Sigmoid colon (tissue), 7 donors: ENCODE measurements around the gene POC5. TPM values are rescaled to one million over a fixed set of nuclear protein-coding genes. Genes with fewer than 3 reads are reported as not detected.

Experiments
- DNase-seq: peaks from one replicate; pipeline ENCODE4 v3.0.0-alpha.2; 2019
- H3K27ac ChIP-seq, 4 donors: fragments of 200-600 bp; sonication (generic); one replicate each; pipeline ENCODE4 v1.5.1; 2016 to 2019; ENCODE audit warnings: mild to moderate bottlenecking in 1 of 4
- H3K27me3 ChIP-seq, 3 donors: fragments of 200-600 bp; sonication (generic); one replicate each; pipeline ENCODE4 v1.5.1; 2019; ENCODE audit warnings: mild to moderate bottlenecking in 1 of 3
- H3K36me3 ChIP-seq, 4 donors: fragments of 200-600 bp; sonication (generic); one replicate each; pipeline ENCODE4 v1.5.1; 2016 to 2019
- H3K4me1 ChIP-seq, 4 donors: fragments of 200-600 bp; sonication (generic); one replicate each; pipeline ENCODE4 v1.5.1; 2017 to 2019
- H3K4me3 ChIP-seq, 4 donors: fragments of 200-600 bp; sonication (generic); one replicate each; pipeline ENCODE4 v1.5.1; 2017 to 2019; ENCODE audit warnings: mild to moderate bottlenecking in 2 of 4, moderate library complexity in 1 of 4
- H3K9me3 ChIP-seq, 4 donors: fragments of 200-600 bp in 3 of 4; sonication (generic) in 3 of 4; one replicate each; pipeline versions ENCODE4 v1.5.1 to v1.6.1; 2013 to 2019
- EP300 ChIP-seq, 4 donors: sonication (generic); formaldehyde crosslinking; IDR thresholded peaks; one replicate each; pipeline ENCODE4 v1.6.1; 2017; ENCODE audit warnings: antibody characterized with exemption in 4 of 4
- POLR2A ChIP-seq, 2 donors: fragments of 450-650 bp; IDR thresholded peaks; one replicate each; pipeline ENCODE4 v1.6.1; 2016; ENCODE audit warnings: antibody characterized with exemption in 2 of 2, mild to moderate bottlenecking in 2 of 2, moderate library complexity in 2 of 2
- POLR2AphosphoS5 ChIP-seq, 4 donors: sonication (generic); formaldehyde crosslinking; IDR thresholded peaks; one replicate each; pipeline ENCODE4 v1.6.1; 2017; ENCODE audit warnings: antibody characterized with exemption in 4 of 4
- WGBS, 2 donors: extraction: QIAGEN DNeasy Blood & Tissue Kit; methylation state at CpG; one replicate each; pipeline ENCODE4 v1.1.7; 2013; 5-methylcytosine and 5-hydroxymethylcytosine counted together
- intact Hi-C: fragments of 100-400 bp; cut with DNase I; formaldehyde crosslinking; loops from one replicate; pipeline ENCODE4 v1.15.1; 2023
- polyA plus RNA-seq, 3 donors: library from polyadenylated mRNA; stranded (reverse); fragments of 200-250 nt; gene quantifications; one replicate each; pipeline ENCODE4 v1.2.3, GENCODE V29; 2013
- total RNA-seq, 4 donors: library from RNA; depleted of rRNA; stranded (reverse); fragments of >200 nt; gene quantifications; one replicate each; pipeline ENCODE4 v1.1.0, GENCODE V29; 2016
- TF ChIP-seq, protein P1 (sequence below), 4 experiments: fragments of 450-650 bp in 3 of 4; fragments of 200-600 bp in 1 of 4; IDR thresholded peaks; one replicate each; pipeline ENCODE4 v1.5.1; 2016 to 2019; ENCODE audit warnings: antibody characterized with exemption in 4 of 4, mild to moderate bottlenecking in 3 of 4, moderate library complexity in 2 of 4
- donor health status: healthy with polysubstance abuse.
- donor health status: Bipolar disorder and iron deficiency.
- donor health status: healthy.

Gene POC5
- total and polyA plus RNA-seq, 7 donors, result 4.4 to 16.6 (median 8.2) TPM

GRCh38 chr5:75694781-75695180, 22.5 kb downstream of the POC5 start:
- H3K4me3 ChIP-seq, result no peak overlapping the region
- DNase-seq, result no peak
- H3K9me3 ChIP-seq, result no peaks in the 10 kb centered on the region
- H3K27ac ChIP-seq, result no peak overlapping the region
- peaks cover 0 to 26% (median 4%) of the 10 kb centered on the region in 4 donors for H3K36me3 ChIP-seq
- TF ChIP-seq POLR2A (IDR thresholded peaks at IDR 0.05), result no peak
- TF ChIP-seq POLR2AphosphoS5 (IDR thresholded peaks at IDR 0.05), result no peak
- TF ChIP-seq, protein P1, sequence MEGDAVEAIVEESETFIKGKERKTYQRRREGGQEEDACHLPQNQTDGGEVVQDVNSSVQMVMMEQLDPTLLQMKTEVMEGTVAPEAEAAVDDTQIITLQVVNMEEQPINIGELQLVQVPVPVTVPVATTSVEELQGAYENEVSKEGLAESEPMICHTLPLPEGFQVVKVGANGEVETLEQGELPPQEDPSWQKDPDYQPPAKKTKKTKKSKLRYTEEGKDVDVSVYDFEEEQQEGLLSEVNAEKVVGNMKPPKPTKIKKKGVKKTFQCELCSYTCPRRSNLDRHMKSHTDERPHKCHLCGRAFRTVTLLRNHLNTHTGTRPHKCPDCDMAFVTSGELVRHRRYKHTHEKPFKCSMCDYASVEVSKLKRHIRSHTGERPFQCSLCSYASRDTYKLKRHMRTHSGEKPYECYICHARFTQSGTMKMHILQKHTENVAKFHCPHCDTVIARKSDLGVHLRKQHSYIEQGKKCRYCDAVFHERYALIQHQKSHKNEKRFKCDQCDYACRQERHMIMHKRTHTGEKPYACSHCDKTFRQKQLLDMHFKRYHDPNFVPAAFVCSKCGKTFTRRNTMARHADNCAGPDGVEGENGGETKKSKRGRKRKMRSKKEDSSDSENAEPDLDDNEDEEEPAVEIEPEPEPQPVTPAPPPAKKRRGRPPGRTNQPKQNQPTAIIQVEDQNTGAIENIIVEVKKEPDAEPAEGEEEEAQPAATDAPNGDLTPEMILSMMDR (IDR thresholded peaks at IDR 0.05), result no peak
- no peak for TF ChIP-seq EP300 (IDR thresholded peaks at IDR 0.05)
- H3K4me1 ChIP-seq, result no peaks in the 10 kb centered on the region
- WGBS, 2 donors, result 89 to 94% methylated on average over 1 of the region's 1 CpG
- intact Hi-C loops, result no loop called here
- no peaks in the 10 kb centered on the region for H3K27me3 ChIP-seq

- peaks cover 0 to 45% (median 13%) of the 10 kb centered on the region in 4 donors for H3K36me3 ChIP-seq
- WGBS, 2 donors, result 94 to 95% methylated on average over 1 of the region's 1 CpG
- DNase-seq, result no peak
- no peaks in the 10 kb centered on the region for H3K4me1 ChIP-seq
- no peaks in the 10 kb centered on the region for H3K27me3 ChIP-seq
- intact Hi-C loops, result no loop called here
- H3K4me3 ChIP-seq, result no peak overlapping the region
- no peaks in the 10 kb centered on the region for H3K9me3 ChIP-seq
- H3K27ac ChIP-seq, result no peak overlapping the region
- no peak for TF ChIP-seq POLR2A (IDR thresholded peaks at IDR 0.05)
Measured at GRCh38 chr5:75690669-75691068, 26.6 kb downstream of the POC5 start.

- intact Hi-C loops, result no loop called here
- TF ChIP-seq POLR2A (IDR thresholded peaks at IDR 0.05), result no peak
- TF ChIP-seq, protein P1 (IDR thresholded peaks at IDR 0.05), result no peak
- TF ChIP-seq EP300 (IDR thresholded peaks at IDR 0.05), result no peak
- no peak for TF ChIP-seq POLR2AphosphoS5 (IDR thresholded peaks at IDR 0.05)
- Histone ChIP-seq H3K27me3 (no peaks in the 10 kb centered on the region), H3K36me3 (peaks cover 0 to 43% (median 9%) of the 10 kb centered on the region in 4 donors), H3K4me1 (peaks cover 0 to 13% (median 6%) of the 10 kb centered on the region in 4 donors), H3K4me3 (no peak overlapping the region), H3K27ac (no peak overlapping the region), H3K9me3 (no peaks in the 10 kb centered on the region)
- DNase-seq, result no peak
Measured at GRCh38 chr5:75686480-75686879, 30.8 kb downstream of the POC5 start.

DNA sequence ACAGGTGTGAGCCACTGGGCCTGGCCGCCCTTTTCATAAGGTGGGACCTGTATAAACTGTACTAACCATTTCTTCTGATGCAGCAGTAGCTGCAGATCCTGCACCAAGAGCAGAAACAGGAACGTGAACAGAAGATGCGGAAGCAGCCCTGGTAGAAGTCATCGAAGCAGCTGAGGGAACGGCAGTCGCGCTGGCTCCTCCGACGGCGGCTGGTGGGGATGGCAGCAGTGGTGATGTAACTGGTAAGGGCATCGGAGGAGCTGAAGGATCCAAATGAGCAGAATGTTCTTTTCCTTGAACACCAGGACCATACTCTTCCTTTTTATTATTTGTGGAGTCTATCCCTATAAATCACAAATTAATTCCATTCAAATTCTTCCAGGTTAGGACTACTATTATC, 32.1 kb downstream of the POC5 start:
- Histone ChIP-seq H3K36me3 (peaks cover 0 to 38% (median 9%) of the 10 kb centered on the region in 4 donors), H3K4me3 (no peak overlapping the region), H3K27ac (no peak overlapping the region), H3K27me3 (no peaks in the 10 kb centered on the region), H3K9me3 (no peaks in the 10 kb centered on the region), H3K4me1 (peaks cover 0 to 19% (median 6%) of the 10 kb centered on the region in 4 donors)
- TF ChIP-seq POLR2AphosphoS5 (IDR thresholded peaks at IDR 0.05) (no peak), EP300 (IDR thresholded peaks at IDR 0.05) (no peak)
- no peak for DNase-seq
- intact Hi-C loops, result no loop called here
- 97 to 98% methylated on average over 11 of the region's 11 CpGs for WGBS, 2 donors

DNA sequence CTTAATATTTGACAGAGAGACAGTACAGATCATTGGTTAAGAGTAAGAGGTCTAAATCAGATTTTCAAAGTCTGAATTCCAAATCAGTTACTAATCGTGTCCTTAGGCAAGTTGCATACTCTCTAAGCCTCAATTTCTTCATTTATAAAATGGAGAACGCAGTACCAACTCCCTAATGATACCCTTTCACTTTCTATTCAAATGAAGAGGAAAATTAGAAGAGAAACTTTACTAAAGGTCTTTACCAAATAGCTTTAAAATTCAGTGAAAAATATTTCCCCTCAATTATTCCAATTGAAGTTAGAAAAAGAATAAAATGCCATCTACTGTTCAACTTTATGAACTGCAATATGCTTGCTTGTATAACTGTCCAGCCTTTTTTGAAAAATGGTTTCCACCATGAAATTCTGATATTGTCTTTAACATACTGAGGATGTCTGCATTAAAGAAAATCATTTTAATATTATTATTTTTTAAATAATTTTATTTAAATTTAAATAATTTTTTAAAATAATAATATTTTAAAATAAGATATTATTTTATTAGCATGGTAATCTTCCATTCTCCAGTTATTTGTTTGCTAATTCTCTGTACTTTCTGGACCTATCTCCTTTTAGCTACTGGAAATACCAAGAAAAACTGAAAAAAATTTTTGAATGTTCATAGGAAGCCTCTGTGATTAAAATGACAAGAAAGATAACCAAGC, 36.0 kb downstream of the POC5 start:
- intact Hi-C loops, result loop anchor here (5.0 kb wide), 1 partner anchor 344 kb away; the partner anchor contains the start of gene HMGCR

More for the DNA sequence above, 36.0 kb downstream of the POC5 start:
- H3K36me3 ChIP-seq, result peaks cover 0 to 17% (median 0%) of the 10 kb centered on the region in 4 donors
- no peak overlapping the region for H3K4me3 ChIP-seq
- 49 to 75% methylated on average over 2 of the region's 2 CpGs for WGBS, 2 donors
- no peaks in the 10 kb centered on the region for H3K9me3 ChIP-seq
- no peak for DNase-seq
- H3K27me3 ChIP-seq, result no peaks in the 10 kb centered on the region
- TF ChIP-seq, protein P1 (IDR thresholded peaks at IDR 0.05), result peak; percentile 13 to 75 (median 59)
- TF ChIP-seq POLR2A (IDR thresholded peaks at IDR 0.05) (no peak), EP300 (IDR thresholded peaks at IDR 0.05) (no peak), POLR2AphosphoS5 (IDR thresholded peaks at IDR 0.05) (no peak)
- H3K27ac ChIP-seq, result peak overlapping the region in 3 of 4 donors; percentile 20 to 45 (median 23)
- peaks cover 0 to 19% (median 6%) of the 10 kb centered on the region in 4 donors for H3K4me1 ChIP-seq
